ENCODE results near the gene POLG2.
"Not testable (repeated sequence)": the region's sequence is repeated elsewhere in the genome, so short reads cannot be mapped to it uniquely, and the experiment has no call there.

The POLG2 gene

GRCh38 chr17:64458756-64459155 lies 38.1 kb downstream of the POLG2 start:
- peak overlapping the region; percentile 82 for H3K27ac Mint-ChIP-seq
- intact Hi-C loops (cut with micrococcal nuclease), result no loop called here
- no peak overlapping the region for H3K4me3 Mint-ChIP-seq
- H3K9me3 Mint-ChIP-seq, result no peaks in the 10 kb centered on the region
- H3K27me3 Mint-ChIP-seq, result no peaks in the 10 kb centered on the region
- peaks cover 51% of the 10 kb centered on the region for H3K4me1 Mint-ChIP-seq (ENCODE audit: low read depth)
- H3K36me3 Mint-ChIP-seq (ENCODE audit: low read depth), result peaks cover 91% of the 10 kb centered on the region

DNA sequence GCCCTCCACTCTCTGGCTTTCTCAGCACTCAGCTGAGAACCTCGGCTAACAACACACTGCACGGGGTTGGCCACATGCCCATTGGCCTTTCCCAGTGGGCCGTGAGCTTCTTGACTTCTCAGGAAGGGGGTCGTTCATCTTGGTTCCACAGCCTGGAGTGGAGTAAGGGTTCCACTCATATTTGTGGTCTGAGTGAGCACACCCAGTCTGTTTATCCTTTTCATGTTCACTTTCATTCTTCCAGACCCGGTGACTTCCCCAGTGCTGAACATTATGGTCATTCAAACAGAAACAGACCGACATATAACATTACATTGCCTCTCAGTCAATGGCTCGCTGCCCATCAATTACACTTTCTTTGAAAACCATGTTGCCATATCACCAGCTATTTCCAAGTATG lies 39.7 kb downstream of the POLG2 start:
- Mint-ChIP-seq H3K36me3 (ENCODE audit: low read depth) (peaks cover 90% of the 10 kb centered on the region), H3K27me3 (no peaks in the 10 kb centered on the region), H3K27ac (peak overlapping the region; percentile 82), H3K4me3 (no peak overlapping the region), H3K9me3 (no peaks in the 10 kb centered on the region), H3K4me1 (ENCODE audit: low read depth) (peaks cover 62% of the 10 kb centered on the region)
- intact Hi-C loops (cut with micrococcal nuclease), result loop anchor here (2.0 kb wide), 1 partner anchor 36 kb away; no protein-coding TSS in a partner anchor

DNA sequence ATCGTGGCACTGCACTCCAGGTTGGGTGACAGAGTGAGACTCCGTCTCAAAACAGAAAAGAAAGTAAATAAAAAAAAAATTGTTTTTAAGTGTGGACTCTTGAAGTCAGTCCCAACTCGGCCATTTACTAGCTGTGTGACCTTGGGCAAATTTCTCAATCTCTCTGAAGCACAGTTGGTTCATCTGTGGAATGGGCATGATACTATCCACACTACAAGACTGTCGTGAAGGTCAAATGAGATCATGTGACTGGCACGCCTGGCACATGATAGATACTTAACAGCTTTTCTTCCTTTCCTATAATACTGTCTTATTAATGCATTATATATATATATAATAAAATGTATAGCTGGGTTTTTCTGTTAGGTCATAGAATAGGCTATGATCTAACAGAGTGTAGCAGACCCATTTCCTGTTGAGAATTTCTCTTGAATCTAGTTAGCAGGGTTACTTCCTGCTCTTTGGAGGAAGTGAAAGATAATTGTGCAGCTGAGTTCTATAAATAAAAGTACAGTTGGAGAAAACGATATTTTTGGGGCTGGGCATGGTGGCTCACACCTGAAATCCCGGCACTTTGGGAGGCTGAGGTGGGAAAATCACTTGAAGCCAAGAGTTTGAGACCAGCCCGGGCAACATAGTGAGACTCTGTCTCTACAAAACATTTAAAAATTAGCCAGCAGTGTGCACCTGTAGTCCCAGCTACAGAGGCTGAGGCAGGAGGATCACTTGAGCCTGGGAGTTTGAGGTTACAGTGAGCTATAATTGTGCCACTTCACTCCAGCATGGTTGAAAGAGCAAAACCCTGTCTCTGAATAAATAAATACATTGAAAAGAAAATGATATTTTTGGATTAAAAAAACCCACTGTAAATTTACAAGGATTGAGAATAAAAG lies 40.6 kb downstream of the POLG2 start:
- Mint-ChIP-seq H3K27me3 (no peaks in the 10 kb centered on the region), H3K4me3 (peak overlapping the region; percentile 57), H3K4me1 (ENCODE audit: low read depth) (peaks cover 66% of the 10 kb centered on the region), H3K27ac (peak overlapping the region; percentile 82), H3K9me3 (no peaks in the 10 kb centered on the region), H3K36me3 (ENCODE audit: low read depth) (peaks cover 90% of the 10 kb centered on the region)
- intact Hi-C loops (cut with micrococcal nuclease), result loop anchor here (2.0 kb wide), 1 partner anchor 35 kb away; no protein-coding TSS in a partner anchor

- Mint-ChIP-seq H3K36me3 (ENCODE audit: low read depth) (peaks cover 49% of the 10 kb centered on the region), H3K9me3 (no peaks in the 10 kb centered on the region), H3K4me3 (peak overlapping the region; percentile 97), H3K27ac (peak overlapping the region; percentile 97), H3K4me1 (ENCODE audit: low read depth) (peaks cover 73% of the 10 kb centered on the region), H3K27me3 (no peaks in the 10 kb centered on the region)
- intact Hi-C loops (cut with micrococcal nuclease), result no loop called here
Observed at GRCh38 chr17:64449545-64449944, 47.3 kb downstream of the POLG2 start.

DNA sequence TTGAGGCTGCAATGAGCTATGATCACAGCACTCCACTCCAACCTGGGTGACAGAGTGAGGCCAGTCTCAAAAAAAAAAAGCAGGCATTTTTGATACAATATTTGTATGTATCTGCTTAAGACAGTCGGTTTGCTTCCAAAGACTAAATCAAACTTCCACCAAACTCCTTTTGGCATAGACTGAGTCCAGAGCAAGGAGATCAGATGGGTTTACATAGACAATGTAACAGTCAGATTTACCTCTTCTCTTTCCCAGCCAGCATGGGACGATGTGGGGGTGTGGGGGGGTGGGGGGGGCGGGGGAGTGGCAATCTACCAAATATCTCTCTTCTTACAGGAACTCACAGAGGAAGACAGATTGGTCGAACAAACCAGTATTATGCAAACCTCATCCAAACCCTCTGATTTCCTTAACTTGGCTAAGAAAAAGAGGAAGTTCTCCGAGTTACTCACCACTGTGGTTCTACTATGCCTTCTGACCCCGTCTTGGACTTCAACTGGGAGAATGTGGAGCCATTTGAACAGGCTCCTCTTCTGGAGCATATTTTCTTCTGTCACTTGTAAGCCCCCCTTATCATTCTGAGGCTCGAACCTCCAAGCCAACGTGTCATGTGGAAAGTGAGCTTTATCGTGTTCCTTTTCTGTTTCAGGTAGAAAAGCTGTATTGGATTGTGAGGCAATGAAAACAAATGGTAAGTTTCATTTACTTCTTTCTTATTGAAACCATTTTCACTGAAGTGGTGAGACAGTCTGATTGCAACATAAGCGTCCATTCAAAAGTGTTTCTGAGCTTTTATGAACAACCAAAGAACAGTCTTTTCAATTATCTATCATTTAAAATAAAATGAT lies 48.0 kb downstream of the POLG2 start, which contains the start of gene MILR1:
TSS of gene MILR1 (plus strand) at position 451 of the 848 bp plus-strand sequence. CDS start at position 505, 54 bp downstream.
- Mint-ChIP-seq H3K27me3 (no peaks in the 10 kb centered on the region), H3K27ac (peak within 1 kb of the TSS; percentile 97), H3K36me3 (ENCODE audit: low read depth) (peaks cover 42% of the 10 kb centered on the region), H3K9me3 (no peaks in the 10 kb centered on the region), H3K4me1 (ENCODE audit: low read depth) (peaks cover 72% of the 10 kb centered on the region), H3K4me3 (peak within 1 kb of the TSS; percentile 97)
- intact Hi-C loops (cut with micrococcal nuclease), result no loop called here

GRCh38 chr17:64447526-64447925 lies 49.3 kb downstream of the POLG2 start:
- Mint-ChIP-seq H3K4me3 (no peak overlapping the region), H3K27ac (peak overlapping the region; percentile 97), H3K9me3 (no peaks in the 10 kb centered on the region), H3K4me1 (ENCODE audit: low read depth) (peaks cover 76% of the 10 kb centered on the region), H3K36me3 (ENCODE audit: low read depth) (peaks cover 30% of the 10 kb centered on the region), H3K27me3 (no peaks in the 10 kb centered on the region)
- intact Hi-C loops (cut with micrococcal nuclease), result no loop called here

- Mint-ChIP-seq H3K27me3 (no peaks in the 10 kb centered on the region), H3K27ac (peak overlapping the region; percentile 100), H3K4me1 (ENCODE audit: low read depth) (peaks cover 66% of the 10 kb centered on the region), H3K9me3 (peaks cover 20% of the 10 kb centered on the region), H3K4me3 (peak overlapping the region; percentile 69), H3K36me3 (ENCODE audit: low read depth) (peaks cover 22% of the 10 kb centered on the region)
- intact Hi-C loops (cut with micrococcal nuclease), result no loop called here
Observed at GRCh38 chr17:64443086-64443760, 53.6 kb downstream of the POLG2 start.

- H3K27me3 Mint-ChIP-seq, result no peaks in the 10 kb centered on the region
- intact Hi-C loops (cut with micrococcal nuclease), result no loop called here
- H3K27ac Mint-ChIP-seq, result peak overlapping the region; percentile 100
- H3K4me1 Mint-ChIP-seq (ENCODE audit: low read depth), result peaks cover 59% of the 10 kb centered on the region
- H3K36me3 Mint-ChIP-seq (ENCODE audit: low read depth), result peaks cover 28% of the 10 kb centered on the region
- H3K4me3 Mint-ChIP-seq, result peak overlapping the region; percentile 69
- peaks cover 27% of the 10 kb centered on the region for H3K9me3 Mint-ChIP-seq
Observed at GRCh38 chr17:64442541-64442971, 54.3 kb downstream of the POLG2 start.

DNA sequence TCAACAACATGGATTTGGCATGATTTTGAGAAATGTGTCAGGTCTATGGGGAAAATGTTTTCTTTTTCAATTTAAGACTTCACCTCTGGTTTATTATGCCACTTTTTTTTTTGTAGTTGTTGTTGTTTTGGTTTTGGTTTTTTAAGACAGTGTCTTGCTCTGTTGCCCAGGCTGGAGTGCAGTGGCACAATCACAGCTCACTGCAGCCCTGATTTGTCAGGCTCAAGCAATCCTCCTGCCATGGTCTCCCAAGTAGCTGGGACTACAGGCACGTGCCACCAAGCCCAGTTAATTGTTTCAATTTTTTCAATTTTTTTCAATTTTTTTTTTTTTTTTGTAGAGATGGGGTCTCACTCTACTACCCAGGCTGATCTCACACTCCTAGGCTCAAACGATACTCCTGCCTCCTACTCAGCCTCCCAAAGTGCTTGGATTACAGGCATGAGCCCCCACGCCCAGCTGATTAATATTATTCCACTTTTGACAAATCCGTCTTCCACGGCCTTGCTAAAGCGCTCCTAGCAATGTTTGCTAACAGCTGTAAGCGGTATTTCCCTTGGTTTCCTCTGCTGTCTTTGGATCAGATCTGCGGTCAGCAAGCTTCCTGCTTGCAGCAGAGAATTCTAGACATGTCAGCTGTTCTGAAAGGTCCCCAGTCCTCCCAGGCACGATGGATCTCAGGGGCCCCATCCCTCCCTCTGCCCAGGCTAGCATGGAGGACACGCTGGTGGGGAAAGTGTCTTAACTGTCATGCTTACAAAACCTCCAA lies 54.9 kb downstream of the POLG2 start:
- intact Hi-C loops (cut with micrococcal nuclease), result no loop called here
- Mint-ChIP-seq H3K36me3 (ENCODE audit: low read depth) (peaks cover 31% of the 10 kb centered on the region), H3K27ac (peak overlapping the region; percentile 100), H3K27me3 (no peaks in the 10 kb centered on the region), H3K9me3 (peaks cover 33% of the 10 kb centered on the region), H3K4me1 (ENCODE audit: low read depth) (peaks cover 53% of the 10 kb centered on the region), H3K4me3 (peak overlapping the region; percentile 69)

GRCh38 chr17:64439956-64440355 lies 56.9 kb downstream of the POLG2 start:
- Mint-ChIP-seq H3K27me3 (no peaks in the 10 kb centered on the region), H3K4me3 (no peak overlapping the region), H3K4me1 (ENCODE audit: low read depth) (peaks cover 42% of the 10 kb centered on the region), H3K27ac (peak overlapping the region; percentile 100), H3K36me3 (ENCODE audit: low read depth) (peaks cover 31% of the 10 kb centered on the region), H3K9me3 (peaks cover 36% of the 10 kb centered on the region)
- intact Hi-C loops (cut with micrococcal nuclease), result no loop called here

DNA sequence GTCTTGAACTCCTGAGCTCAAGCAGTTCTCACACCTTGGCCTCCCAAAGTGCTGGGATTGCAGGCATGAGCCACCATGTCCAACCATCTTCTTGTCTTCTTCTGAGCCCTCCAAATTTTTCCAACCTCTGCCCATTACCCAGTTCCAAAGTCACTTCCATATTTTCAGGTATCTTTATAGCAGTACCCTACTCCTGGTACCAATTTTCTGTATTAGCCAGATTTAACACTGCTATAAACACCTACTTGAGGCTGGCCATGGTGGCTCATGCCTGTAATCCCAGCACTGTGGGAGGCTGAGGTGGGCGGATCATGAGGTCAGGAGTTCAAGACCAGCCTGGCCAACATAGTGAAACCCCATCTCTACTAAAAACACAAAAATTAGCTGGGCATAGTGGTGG lies 57.3 kb downstream of the POLG2 start:
- Mint-ChIP-seq H3K36me3 (ENCODE audit: low read depth) (peaks cover 31% of the 10 kb centered on the region), H3K27ac (peak overlapping the region; percentile 100), H3K9me3 (peaks cover 36% of the 10 kb centered on the region), H3K4me1 (ENCODE audit: low read depth) (peaks cover 40% of the 10 kb centered on the region)
- H3K27me3 Mint-ChIP-seq; H3K4me3 Mint-ChIP-seq; intact Hi-C loops (cut with micrococcal nuclease): not testable (repeated sequence)

DNA sequence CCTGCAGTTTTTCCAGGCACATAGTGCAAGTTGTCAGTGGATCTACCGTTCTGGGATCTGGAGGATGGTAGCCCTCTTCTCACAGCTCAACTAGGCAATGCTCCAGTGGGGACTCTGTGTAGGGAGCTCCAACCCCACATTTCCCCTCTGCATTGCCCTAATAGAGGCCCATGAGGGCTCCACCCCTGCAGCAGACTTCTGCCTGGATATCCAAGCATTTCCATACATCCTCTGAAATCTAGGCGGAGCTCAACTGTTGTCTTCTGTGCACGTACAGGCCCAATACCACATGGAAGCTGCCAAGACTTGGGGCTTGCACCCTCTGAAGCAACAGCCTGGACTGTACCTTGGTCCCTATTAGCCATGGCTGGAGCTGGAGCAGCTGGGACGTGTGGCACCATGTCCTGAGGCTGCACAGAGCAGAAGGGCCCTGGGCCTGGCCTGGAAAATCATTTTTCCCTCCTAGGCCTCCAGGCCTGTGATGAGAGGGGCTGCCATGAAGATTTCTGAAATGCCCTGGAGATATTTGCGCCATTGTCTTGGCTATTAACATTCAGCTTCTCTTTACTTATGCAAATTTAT lies 58.8 kb downstream of the POLG2 start:
- H3K36me3 Mint-ChIP-seq (ENCODE audit: low read depth), result peaks cover 31% of the 10 kb centered on the region

More for the DNA sequence above, 58.8 kb downstream of the POLG2 start:
- Mint-ChIP-seq H3K4me3 (no peak overlapping the region), H3K9me3 (peaks cover 36% of the 10 kb centered on the region), H3K4me1 (ENCODE audit: low read depth) (peaks cover 26% of the 10 kb centered on the region), H3K27me3 (no peaks in the 10 kb centered on the region), H3K27ac (no peak overlapping the region)
- intact Hi-C loops (cut with micrococcal nuclease), result no loop called here
